HepG2 (cell line): ENCODE measurements around the gene HNRNPL.

Experiments used
- KDM1A ChIP-seq: IDR thresholded peaks from 2 replicates; pipeline ENCODE4 v1.6.1; 2016; ENCODE audit warnings: missing compliant biosample characterization
- THRA ChIP-seq: sonication (generic); formaldehyde crosslinking; IDR thresholded peaks from 2 replicates; pipeline ENCODE4 v1.4.0; 2020; ENCODE audit warnings: missing genetic modification reagents, borderline replicate concordance

- TF ChIP-seq THRA (no peak), KDM1A (CRISPR knock-in tag) (no peak)
Observed at GRCh38 chr19:38795549-38795948, 54.2 kb downstream of the HNRNPL start.
